ENCODE data around the gene ZDHHC19.

The ZDHHC19 gene

GRCh38 chr3:196225086-196225485, 13.9 kb upstream of the ZDHHC19 start:
- ChIA-PET POLR2A (no interaction called here), CTCF (no interaction called here)
- peaks cover 0 to 7% (median 3%) of the 10 kb centered on the region in 4 experiments for H3K4me1 ChIP-seq (ENCODE audit: control extremely low read depth in 1 of 4, control insufficient read depth in 4 of 4, insufficient read depth in 4 of 4, low read length in 3 of 4)
- 100% methylated on average over 10 of the region's 10 CpGs for WGBS (ENCODE audit: insufficient coverage)
- no peaks in the 10 kb centered on the region for H3K27me3 ChIP-seq (replicated peaks in 2 of 5; ENCODE audit: control insufficient read depth in 4 of 5, insufficient read depth in 5 of 5, low read length in 4 of 5)
- no peak for DNase-seq
- no peak overlapping the region for H3K27ac ChIP-seq (ENCODE audit: insufficient read depth in 1 of 2, low read depth in 1 of 2, low read length in 2 of 2, poor library complexity in 1 of 2, severe bottlenecking in 2 of 2)
- no peaks in the 10 kb centered on the region for H3K36me3 ChIP-seq (ENCODE audit: control insufficient read depth in 4 of 4, insufficient read depth in 4 of 4, low read length in 3 of 4)
- H3K4me3 ChIP-seq (ENCODE audit: control insufficient read depth in 1 of 7, extremely low read depth in 1 of 7, insufficient read depth in 4 of 7, low read depth in 2 of 7, low read length in 6 of 7): no peak overlapping the region
- no peaks in the 10 kb centered on the region for H3K9me3 ChIP-seq (ENCODE audit: control extremely low read depth in 1 of 5, control insufficient read depth in 4 of 5, insufficient read depth in 2 of 5, low read depth in 1 of 5, low read length in 4 of 5)

- H3K27me3 ChIP-seq (replicated peaks in 2 of 5; ENCODE audit: control insufficient read depth in 4 of 5, insufficient read depth in 5 of 5, low read length in 4 of 5): no peaks in the 10 kb centered on the region
- ChIA-PET POLR2A (no interaction called here), CTCF (no interaction called here)
- H3K27ac ChIP-seq (ENCODE audit: insufficient read depth in 1 of 2, low read depth in 1 of 2, low read length in 2 of 2, poor library complexity in 1 of 2, severe bottlenecking in 2 of 2): no peak overlapping the region
- H3K4me1 ChIP-seq (ENCODE audit: control extremely low read depth in 1 of 4, control insufficient read depth in 4 of 4, insufficient read depth in 4 of 4, low read length in 3 of 4): peaks cover 0 to 21% (median 16%) of the 10 kb centered on the region in 4 experiments
- H3K4me3 ChIP-seq (ENCODE audit: control insufficient read depth in 1 of 7, extremely low read depth in 1 of 7, insufficient read depth in 4 of 7, low read depth in 2 of 7, low read length in 6 of 7): no peak overlapping the region
- no peaks in the 10 kb centered on the region for H3K36me3 ChIP-seq (ENCODE audit: control insufficient read depth in 4 of 4, insufficient read depth in 4 of 4, low read length in 3 of 4)
- DNase-seq: no peak
- H3K9me3 ChIP-seq (ENCODE audit: control extremely low read depth in 1 of 5, control insufficient read depth in 4 of 5, insufficient read depth in 2 of 5, low read depth in 1 of 5, low read length in 4 of 5): no peaks in the 10 kb centered on the region
- WGBS (ENCODE audit: insufficient coverage): 90% methylated on average over 12 of the region's 19 CpGs
These were observed 11.8 kb upstream of the ZDHHC19 start for GRCh38 chr3:196222876-196223595.

- CTCF ChIA-PET: interaction anchor here (0.6 to 1.5 kb wide), 3 partner anchors 51 to 147 kb away, joined by 3 to 5 read pairs (median 4); no protein-coding TSS in a partner anchor
- WGBS (ENCODE audit: insufficient coverage): 95% methylated on average over 5 of the region's 7 CpGs
- DNase-seq: no peak
These were observed 9.8 kb upstream of the ZDHHC19 start for GRCh38 chr3:196220991-196221390.

GRCh38 chr3:196220587-196220986, 9.4 kb upstream of the ZDHHC19 start:
- ChIA-PET CTCF (interaction anchor here (0.8 to 1.5 kb wide), 2 partner anchors 136 to 146 kb away, joined by 3 to 4 read pairs; no protein-coding TSS in a partner anchor), POLR2A (no interaction called here)
- 93% methylated on average over 5 of the region's 10 CpGs for WGBS (ENCODE audit: insufficient coverage)
- H3K27ac ChIP-seq (ENCODE audit: insufficient read depth in 1 of 2, low read depth in 1 of 2, low read length in 2 of 2, poor library complexity in 1 of 2, severe bottlenecking in 2 of 2): no peak overlapping the region
- no peaks in the 10 kb centered on the region for H3K27me3 ChIP-seq (replicated peaks in 2 of 5; ENCODE audit: control insufficient read depth in 4 of 5, insufficient read depth in 5 of 5, low read length in 4 of 5)
- no peaks in the 10 kb centered on the region for H3K9me3 ChIP-seq (ENCODE audit: control extremely low read depth in 1 of 5, control insufficient read depth in 4 of 5, insufficient read depth in 2 of 5, low read depth in 1 of 5, low read length in 4 of 5)
- H3K36me3 ChIP-seq (ENCODE audit: control insufficient read depth in 4 of 4, insufficient read depth in 4 of 4, low read length in 3 of 4): no peaks in the 10 kb centered on the region
- H3K4me1 ChIP-seq (ENCODE audit: control extremely low read depth in 1 of 4, control insufficient read depth in 4 of 4, insufficient read depth in 4 of 4, low read length in 3 of 4): peaks cover 0 to 21% (median 16%) of the 10 kb centered on the region in 4 experiments
- DNase-seq: no peak
- no peak overlapping the region for H3K4me3 ChIP-seq (ENCODE audit: control insufficient read depth in 1 of 7, extremely low read depth in 1 of 7, insufficient read depth in 4 of 7, low read depth in 2 of 7, low read length in 6 of 7)

More at GRCh38 chr3:196220991-196221390, 9.8 kb upstream of the ZDHHC19 start:
- POLR2A ChIA-PET: no interaction called here
- H3K36me3 ChIP-seq (ENCODE audit: control insufficient read depth in 4 of 4, insufficient read depth in 4 of 4, low read length in 3 of 4): no peaks in the 10 kb centered on the region
- H3K4me1 ChIP-seq (ENCODE audit: control extremely low read depth in 1 of 4, control insufficient read depth in 4 of 4, insufficient read depth in 4 of 4, low read length in 3 of 4): peaks cover 0 to 21% (median 16%) of the 10 kb centered on the region in 4 experiments
- H3K27me3 ChIP-seq (replicated peaks in 2 of 5; ENCODE audit: control insufficient read depth in 4 of 5, insufficient read depth in 5 of 5, low read length in 4 of 5): no peaks in the 10 kb centered on the region
- no peaks in the 10 kb centered on the region for H3K9me3 ChIP-seq (ENCODE audit: control extremely low read depth in 1 of 5, control insufficient read depth in 4 of 5, insufficient read depth in 2 of 5, low read depth in 1 of 5, low read length in 4 of 5)
- no peak overlapping the region for H3K4me3 ChIP-seq (ENCODE audit: control insufficient read depth in 1 of 7, extremely low read depth in 1 of 7, insufficient read depth in 4 of 7, low read depth in 2 of 7, low read length in 6 of 7)
- H3K27ac ChIP-seq (ENCODE audit: insufficient read depth in 1 of 2, low read depth in 1 of 2, low read length in 2 of 2, poor library complexity in 1 of 2, severe bottlenecking in 2 of 2): no peak overlapping the region

- 93% methylated on average over 19 of the region's 19 CpGs for WGBS (ENCODE audit: insufficient coverage)
- Histone ChIP-seq H3K9me3 (ENCODE audit: control extremely low read depth in 1 of 5, control insufficient read depth in 4 of 5, insufficient read depth in 2 of 5, low read depth in 1 of 5, low read length in 4 of 5) (no peaks in the 10 kb centered on the region), H3K27ac (ENCODE audit: insufficient read depth in 1 of 2, low read depth in 1 of 2, low read length in 2 of 2, poor library complexity in 1 of 2, severe bottlenecking in 2 of 2) (no peak overlapping the region), H3K4me3 (ENCODE audit: control insufficient read depth in 1 of 7, extremely low read depth in 1 of 7, insufficient read depth in 4 of 7, low read depth in 2 of 7, low read length in 6 of 7) (peak overlapping the region in 1 of 7 experiments; percentile 72), H3K36me3 (ENCODE audit: control insufficient read depth in 4 of 4, insufficient read depth in 4 of 4, low read length in 3 of 4) (no peaks in the 10 kb centered on the region), H3K27me3 (replicated peaks in 2 of 5; ENCODE audit: control insufficient read depth in 4 of 5, insufficient read depth in 5 of 5, low read length in 4 of 5) (no peaks in the 10 kb centered on the region), H3K4me1 (ENCODE audit: control extremely low read depth in 1 of 4, control insufficient read depth in 4 of 4, insufficient read depth in 4 of 4, low read length in 3 of 4) (peaks cover 0 to 21% (median 16%) of the 10 kb centered on the region in 4 experiments)
- no peak for DNase-seq
- ChIA-PET POLR2A (no interaction called here), CTCF (interaction anchor here (1.1 kb wide), 1 partner anchor 24 kb away, joined by 3 read pairs; no protein-coding TSS in a partner anchor)
These were observed 8.7 kb upstream of the ZDHHC19 start for GRCh38 chr3:196219970-196220311.

GRCh38 chr3:196219194-196219969, 8.2 kb upstream of the ZDHHC19 start:
- Histone ChIP-seq H3K27me3 (replicated peaks in 2 of 5; ENCODE audit: control insufficient read depth in 4 of 5, insufficient read depth in 5 of 5, low read length in 4 of 5) (no peaks in the 10 kb centered on the region), H3K4me3 (ENCODE audit: control insufficient read depth in 1 of 7, extremely low read depth in 1 of 7, insufficient read depth in 4 of 7, low read depth in 2 of 7, low read length in 6 of 7) (peak overlapping the region in 6 of 7 experiments; percentile 33 to 72 (median 52)), H3K36me3 (ENCODE audit: control insufficient read depth in 4 of 4, insufficient read depth in 4 of 4, low read length in 3 of 4) (no peaks in the 10 kb centered on the region), H3K4me1 (ENCODE audit: control extremely low read depth in 1 of 4, control insufficient read depth in 4 of 4, insufficient read depth in 4 of 4, low read length in 3 of 4) (peaks cover 0 to 21% (median 16%) of the 10 kb centered on the region in 4 experiments), H3K9me3 (ENCODE audit: control extremely low read depth in 1 of 5, control insufficient read depth in 4 of 5, insufficient read depth in 2 of 5, low read depth in 1 of 5, low read length in 4 of 5) (no peaks in the 10 kb centered on the region), H3K27ac (ENCODE audit: insufficient read depth in 1 of 2, low read depth in 1 of 2, low read length in 2 of 2, poor library complexity in 1 of 2, severe bottlenecking in 2 of 2) (no peak overlapping the region)
- CTCF ChIA-PET: interaction anchor here (1.1 kb wide), 1 partner anchor 23 kb away, joined by 3 read pairs; no protein-coding TSS in a partner anchor
- DNase-seq: peak; percentile 67 to 95 (median 91)
- POLR2A ChIA-PET: no interaction called here
- 19% methylated on average over 19 of the region's 19 CpGs for WGBS (ENCODE audit: insufficient coverage)

Measured in common myeloid progenitor, CD34-positive (primary cell).